Smooth muscle cell of the brain vasculature (primary cell): Measurements from ENCODE around the gene PRSS36.
"Not testable (repeated sequence)": the region's sequence is repeated elsewhere in the genome, so short reads cannot be mapped to it uniquely, and the experiment has no call there.

ENCODE experiments used
- DNase-seq: peaks from one replicate; pipeline ENCODE4 v3.0.0-alpha.2; 2012; ENCODE audit warnings: low read depth, low spot score

Gene PRSS36

DNA sequence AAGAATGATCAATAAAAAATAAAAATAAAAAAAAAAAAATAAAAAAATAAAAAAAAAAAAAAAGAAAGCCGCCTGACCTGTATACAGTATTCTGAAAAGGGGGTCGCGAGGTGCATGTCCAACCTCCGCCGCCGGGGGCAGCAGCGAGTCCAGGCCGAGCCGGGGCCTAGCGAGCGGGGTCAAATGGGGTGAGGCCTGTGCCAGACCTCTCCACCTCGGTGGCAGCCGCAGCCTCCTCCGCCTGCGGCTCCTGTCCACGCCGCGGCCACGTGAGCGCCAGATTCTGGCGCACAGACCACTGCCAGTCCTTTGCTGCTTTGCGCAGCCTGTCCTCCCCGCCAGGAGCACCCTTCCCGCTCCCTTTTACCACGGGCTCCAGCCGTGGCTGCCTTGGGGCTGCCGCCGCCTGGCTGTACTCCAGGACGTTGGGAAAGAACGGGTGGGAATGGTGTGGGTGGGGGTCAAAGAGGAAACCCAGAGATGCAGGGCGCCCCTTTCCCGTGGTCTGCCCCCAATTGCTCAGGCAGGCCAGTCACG, 44.1 kb downstream of the PRSS36 start:
- no peak for DNase-seq

DNA sequence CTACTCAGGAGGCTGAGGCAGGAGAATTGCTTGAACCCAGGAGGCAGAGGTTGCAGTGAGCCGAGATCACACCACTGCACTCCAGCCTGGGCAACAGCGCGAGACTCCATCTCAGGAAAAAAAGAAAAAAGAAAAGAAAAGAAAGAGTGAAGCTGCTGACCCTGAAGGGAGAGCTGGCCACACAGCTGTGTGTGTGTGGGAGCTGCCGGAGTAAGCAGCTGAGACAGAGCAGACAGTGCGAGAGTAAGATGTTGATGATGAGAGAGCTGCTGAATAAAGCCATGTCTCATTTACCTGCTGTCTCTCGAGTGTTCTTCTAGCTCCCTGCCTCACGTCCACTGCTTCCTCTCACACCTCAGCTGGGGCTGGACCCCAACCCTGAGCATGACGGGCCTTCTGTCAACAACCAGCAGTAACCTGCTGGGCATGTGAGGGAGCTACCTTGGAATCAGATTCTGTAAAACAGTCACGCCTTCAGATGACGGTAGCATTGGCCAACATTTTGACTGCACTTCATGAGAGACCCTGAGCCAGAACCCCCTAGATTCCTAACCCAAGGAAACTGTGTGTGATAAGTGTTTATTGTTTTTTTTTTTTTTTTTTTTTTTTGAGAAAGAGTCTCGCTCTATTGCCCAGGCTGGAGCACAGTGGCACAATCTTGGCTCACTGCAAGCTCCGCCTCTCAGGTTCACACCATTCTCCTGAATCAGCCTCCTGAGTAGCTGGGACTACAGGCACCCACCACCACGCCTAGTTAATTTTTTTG, 48.8 kb downstream of the PRSS36 start:
- DNase-seq: not testable (repeated sequence)

GRCh38 chr16:31099860-31100638, 49.8 kb downstream of the PRSS36 start:
- DNase-seq: no peak

DNA sequence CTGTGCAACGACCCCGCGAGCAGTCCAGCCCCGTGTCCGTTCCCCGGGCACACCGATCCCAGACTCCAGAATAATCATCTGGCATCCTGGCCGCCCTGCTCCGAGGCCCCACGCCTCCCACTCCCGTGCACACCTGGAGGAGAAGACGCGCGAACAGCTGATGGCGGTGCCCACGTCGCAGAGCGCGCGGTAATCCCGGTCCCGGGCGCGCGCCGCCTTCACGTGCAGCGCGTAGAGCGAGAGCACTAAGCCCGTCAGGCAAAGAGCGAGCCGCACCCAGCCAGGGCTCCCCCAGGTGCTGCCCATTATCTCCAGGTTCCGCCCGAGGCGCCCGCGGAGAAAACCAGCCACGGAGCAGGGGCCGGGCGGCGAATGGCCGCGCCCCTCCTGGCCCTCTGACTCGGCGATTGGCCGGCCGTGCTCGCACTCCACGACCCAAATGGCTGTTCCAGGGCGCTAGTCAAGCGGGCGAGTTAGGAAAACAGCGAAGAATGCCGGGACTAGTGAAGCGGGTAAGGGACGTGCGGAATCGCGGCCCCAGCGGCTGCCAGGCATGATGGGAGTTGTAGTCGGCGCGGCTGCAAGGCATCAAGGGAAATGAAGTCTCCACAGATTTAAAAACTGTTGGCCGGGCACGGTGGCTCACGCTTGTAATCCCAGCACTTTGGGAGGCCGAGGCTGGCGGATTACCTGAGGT, 55.3 kb downstream of the PRSS36 start, which contains the start of gene VKORC1:
VKORC1 (minus strand) TSS at position 374 of the 697 bp plus-strand sequence; CDS start at position 306, 68 bp downstream.
- peak; percentile 94 for DNase-seq

GRCh38 chr16:31094088-31094423, 55.8 kb downstream of the PRSS36 start:
- no peak for DNase-seq

DNA sequence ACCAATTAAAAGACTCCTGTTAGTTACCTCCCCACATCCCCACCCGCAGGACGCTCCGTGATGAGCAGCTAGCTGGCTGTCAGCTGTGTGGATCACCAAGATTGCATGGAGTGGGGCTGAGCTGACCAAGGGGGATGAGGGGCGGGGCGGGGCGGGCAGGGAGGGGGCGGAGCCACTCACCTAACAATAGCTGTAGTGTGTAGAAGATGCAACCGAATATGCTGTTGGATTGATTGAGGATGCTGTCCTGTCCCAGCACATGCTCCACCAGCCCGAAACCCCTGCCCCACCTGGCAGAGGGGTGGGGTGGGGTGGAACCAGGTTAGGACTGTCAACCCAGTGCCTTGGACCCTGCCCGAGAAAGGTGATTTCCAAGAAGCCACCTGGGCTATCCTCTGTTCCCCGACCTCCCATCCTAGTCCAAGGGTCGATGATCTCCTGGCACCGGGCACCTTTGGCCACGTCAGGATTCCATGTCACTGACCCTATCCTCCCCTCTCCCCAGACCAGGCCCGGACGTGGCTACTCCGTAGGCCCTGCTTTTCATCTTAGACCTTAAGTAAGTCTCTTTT, 56.6 kb downstream of the PRSS36 start:
- no peak for DNase-seq

DNA sequence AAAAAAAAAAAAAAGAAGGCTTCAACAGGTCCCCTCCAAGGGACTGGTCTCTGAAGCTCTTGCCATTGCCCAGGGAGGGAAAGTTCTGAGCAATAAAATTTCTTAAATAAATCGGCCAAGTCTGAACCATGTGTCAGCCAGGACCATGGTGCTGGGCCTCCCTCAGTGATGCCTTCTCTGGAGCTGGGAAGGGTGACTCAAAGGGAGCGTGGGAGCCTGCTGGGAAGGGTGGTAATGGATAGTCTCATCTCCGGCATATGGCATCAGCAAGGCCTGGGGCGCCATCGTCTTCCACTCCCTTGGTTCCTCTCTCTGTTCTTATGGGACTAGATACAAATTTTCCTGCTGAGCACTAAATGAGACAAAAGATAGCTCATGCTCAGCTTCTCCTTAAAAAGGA, 57.5 kb downstream of the PRSS36 start:
- DNase-seq: no peak

DNA sequence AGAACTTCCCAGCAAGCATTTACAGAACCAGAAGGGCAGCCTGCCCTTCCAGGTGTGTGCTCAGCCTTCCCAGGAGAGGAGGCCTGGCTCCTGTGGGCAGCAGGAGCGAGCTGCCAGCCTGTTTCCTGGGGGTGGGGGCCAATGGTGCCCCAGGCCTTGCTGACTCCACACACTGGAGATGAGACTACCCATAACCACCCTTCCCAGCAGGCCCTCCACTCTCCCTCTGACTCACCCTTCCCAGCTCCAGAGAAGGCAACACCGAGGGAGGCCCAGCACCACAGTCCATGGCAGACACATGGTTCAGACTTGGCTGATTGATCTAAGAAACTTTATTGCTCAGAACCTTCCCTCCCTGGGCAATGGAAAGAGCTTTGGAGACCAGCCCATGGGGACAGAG, 59.3 kb downstream of the PRSS36 start:
- DNase-seq: no peak

- no peak for DNase-seq
Observed at GRCh38 chr16:31089199-31089598, 60.7 kb downstream of the PRSS36 start.
